ENCODE measurements around the gene FSTL4. TPM values are rescaled to one million over a fixed set of nuclear protein-coding genes. Genes with fewer than 3 reads are reported as not detected.

The FSTL4 gene
- total RNA-seq, 1 experiment from 2014 or later: 0.12 TPM

GRCh38 chr5:133372293-133372937, 239.9 kb downstream of the FSTL4 start:
- no peaks in the 10 kb centered on the region for H3K27me3 Mint-ChIP-seq (ENCODE audit: insufficient read depth, unreplicated experiment)
- intact Hi-C loops (cut with micrococcal nuclease): loop anchor here (5.0 kb wide), 1 partner anchor 85 kb away; no protein-coding TSS in a partner anchor
- H3K4me1 Mint-ChIP-seq (ENCODE audit: insufficient read depth, unreplicated experiment): peaks cover 17% of the 10 kb centered on the region
- ChIA-PET CTCF (interaction anchor here (0.6 to 3.1 kb wide), 5 partner anchors 17 to 1348 kb away, joined by 3 to 16 read pairs (median 3); no protein-coding TSS in a partner anchor), POLR2A (interaction anchor here (1.7 kb wide), 1 partner anchor 51 kb away, joined by 4 read pairs; no protein-coding TSS in a partner anchor)
- no peak overlapping the region for H3K4me3 Mint-ChIP-seq (ENCODE audit: unreplicated experiment)
- H3K36me3 Mint-ChIP-seq (ENCODE audit: insufficient read depth, unreplicated experiment): no peaks in the 10 kb centered on the region
- no peak for TF ChIP-seq CTCF (IDR thresholded peaks at IDR 0.05; ENCODE audit: unreplicated experiment)
- no peak overlapping the region for H3K27ac Mint-ChIP-seq (ENCODE audit: low read depth, unreplicated experiment)
- BruUV-seq (replicated peaks): no TSS peak
- DNase-seq (ENCODE audit: unreplicated experiment): no peak
- peaks cover 14% of the 10 kb centered on the region for H3K9me3 Mint-ChIP-seq (ENCODE audit: unreplicated experiment)

GRCh38 chr5:133371371-133372155, 240.8 kb downstream of the FSTL4 start:
- H3K27ac Mint-ChIP-seq (ENCODE audit: low read depth, unreplicated experiment): no peak overlapping the region
- no peak for TF ChIP-seq CTCF (IDR thresholded peaks at IDR 0.05; ENCODE audit: unreplicated experiment)
- CTCF ChIA-PET: interaction anchor here (0.9 to 3.1 kb wide), 2 partner anchors 52 to 155 kb away, joined by 3 to 16 read pairs; no protein-coding TSS in a partner anchor
- DNase-seq (ENCODE audit: unreplicated experiment): no peak
- peaks cover under 1% of the 10 kb centered on the region for H3K27me3 Mint-ChIP-seq (ENCODE audit: insufficient read depth, unreplicated experiment)
- no TSS peak for BruUV-seq (replicated peaks)
- H3K4me3 Mint-ChIP-seq (ENCODE audit: unreplicated experiment): no peak overlapping the region
- H3K36me3 Mint-ChIP-seq (ENCODE audit: insufficient read depth, unreplicated experiment): no peaks in the 10 kb centered on the region
- POLR2A ChIA-PET: interaction anchor here (1.7 kb wide), 1 partner anchor 52 kb away, joined by 4 read pairs; no protein-coding TSS in a partner anchor
- intact Hi-C loops (cut with micrococcal nuclease): loop anchor here (5.0 kb wide), 1 partner anchor 86 kb away; no protein-coding TSS in a partner anchor
- H3K4me1 Mint-ChIP-seq (ENCODE audit: insufficient read depth, unreplicated experiment): peaks cover 17% of the 10 kb centered on the region
- peaks cover 9% of the 10 kb centered on the region for H3K9me3 Mint-ChIP-seq (ENCODE audit: unreplicated experiment)

- H3K36me3 Mint-ChIP-seq (ENCODE audit: insufficient read depth, unreplicated experiment): no peaks in the 10 kb centered on the region
- DNase-seq (ENCODE audit: unreplicated experiment): no peak
- BruUV-seq (replicated peaks): no TSS peak
- H3K27me3 Mint-ChIP-seq (ENCODE audit: insufficient read depth, unreplicated experiment): peaks cover 7% of the 10 kb centered on the region
- intact Hi-C loops (cut with micrococcal nuclease): loop anchor here (5.0 kb wide), 1 partner anchor 86 kb away; no protein-coding TSS in a partner anchor
- H3K27ac Mint-ChIP-seq (ENCODE audit: low read depth, unreplicated experiment): peak overlapping the region; percentile 20
- H3K9me3 Mint-ChIP-seq (ENCODE audit: unreplicated experiment): peaks cover 4% of the 10 kb centered on the region
- no peak overlapping the region for H3K4me3 Mint-ChIP-seq (ENCODE audit: unreplicated experiment)
- H3K4me1 Mint-ChIP-seq (ENCODE audit: insufficient read depth, unreplicated experiment): peaks cover 17% of the 10 kb centered on the region
- TF ChIP-seq CTCF (IDR thresholded peaks at IDR 0.05; ENCODE audit: unreplicated experiment): no peak
- ChIA-PET CTCF (interaction anchor here (0.9 kb wide), 1 partner anchor 156 kb away, joined by 3 read pairs; no protein-coding TSS in a partner anchor), POLR2A (no interaction called here)
Measured at GRCh38 chr5:133370904-133371303, 241.4 kb downstream of the FSTL4 start.
